ENCODE measurements around the gene S100A3. TPM values are rescaled to one million over a fixed set of nuclear protein-coding genes. Genes with fewer than 3 reads are reported as not detected.

The S100A3 gene
- total RNA-seq, 1 experiment from 2014 or later, result 0.33 TPM

DNA sequence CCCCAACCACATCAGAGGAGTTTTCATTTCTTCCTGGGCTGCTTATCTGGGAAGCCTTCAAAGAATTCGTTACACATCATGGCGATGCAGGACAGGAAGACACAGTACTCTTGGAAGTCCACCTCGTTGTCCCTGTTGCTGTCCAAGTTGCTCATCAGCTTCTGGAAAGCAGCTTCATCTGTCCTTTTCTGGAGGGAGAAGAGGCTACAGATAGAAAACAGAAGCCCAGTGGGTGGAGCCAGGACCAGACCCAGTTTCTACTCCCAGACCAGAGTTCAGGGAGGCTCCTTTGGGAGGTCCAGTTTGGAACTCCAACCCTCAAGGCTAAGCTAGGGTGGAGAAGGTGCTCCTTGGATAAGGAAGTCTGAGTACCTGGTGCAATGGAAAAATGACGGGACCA lies 5.3 kb downstream of the S100A3 start:
- Mint-ChIP-seq H3K9me3 (no peaks in the 10 kb centered on the region), H3K36me3 (no peaks in the 10 kb centered on the region; the same call in 1 of the 2 replicates), H3K27me3 (ENCODE audit: low read depth) (peaks cover 2% of the 10 kb centered on the region; the same call in 1 of the 2 replicates), H3K27ac (no peak overlapping the region), H3K4me1 (peaks cover 50% of the 10 kb centered on the region), H3K4me3 (no peak overlapping the region)
- no peak for DNase-seq (ENCODE audit: low spot score)
- POLR2A ChIA-PET, result no interaction called here
- TF ChIP-seq, protein P1, sequence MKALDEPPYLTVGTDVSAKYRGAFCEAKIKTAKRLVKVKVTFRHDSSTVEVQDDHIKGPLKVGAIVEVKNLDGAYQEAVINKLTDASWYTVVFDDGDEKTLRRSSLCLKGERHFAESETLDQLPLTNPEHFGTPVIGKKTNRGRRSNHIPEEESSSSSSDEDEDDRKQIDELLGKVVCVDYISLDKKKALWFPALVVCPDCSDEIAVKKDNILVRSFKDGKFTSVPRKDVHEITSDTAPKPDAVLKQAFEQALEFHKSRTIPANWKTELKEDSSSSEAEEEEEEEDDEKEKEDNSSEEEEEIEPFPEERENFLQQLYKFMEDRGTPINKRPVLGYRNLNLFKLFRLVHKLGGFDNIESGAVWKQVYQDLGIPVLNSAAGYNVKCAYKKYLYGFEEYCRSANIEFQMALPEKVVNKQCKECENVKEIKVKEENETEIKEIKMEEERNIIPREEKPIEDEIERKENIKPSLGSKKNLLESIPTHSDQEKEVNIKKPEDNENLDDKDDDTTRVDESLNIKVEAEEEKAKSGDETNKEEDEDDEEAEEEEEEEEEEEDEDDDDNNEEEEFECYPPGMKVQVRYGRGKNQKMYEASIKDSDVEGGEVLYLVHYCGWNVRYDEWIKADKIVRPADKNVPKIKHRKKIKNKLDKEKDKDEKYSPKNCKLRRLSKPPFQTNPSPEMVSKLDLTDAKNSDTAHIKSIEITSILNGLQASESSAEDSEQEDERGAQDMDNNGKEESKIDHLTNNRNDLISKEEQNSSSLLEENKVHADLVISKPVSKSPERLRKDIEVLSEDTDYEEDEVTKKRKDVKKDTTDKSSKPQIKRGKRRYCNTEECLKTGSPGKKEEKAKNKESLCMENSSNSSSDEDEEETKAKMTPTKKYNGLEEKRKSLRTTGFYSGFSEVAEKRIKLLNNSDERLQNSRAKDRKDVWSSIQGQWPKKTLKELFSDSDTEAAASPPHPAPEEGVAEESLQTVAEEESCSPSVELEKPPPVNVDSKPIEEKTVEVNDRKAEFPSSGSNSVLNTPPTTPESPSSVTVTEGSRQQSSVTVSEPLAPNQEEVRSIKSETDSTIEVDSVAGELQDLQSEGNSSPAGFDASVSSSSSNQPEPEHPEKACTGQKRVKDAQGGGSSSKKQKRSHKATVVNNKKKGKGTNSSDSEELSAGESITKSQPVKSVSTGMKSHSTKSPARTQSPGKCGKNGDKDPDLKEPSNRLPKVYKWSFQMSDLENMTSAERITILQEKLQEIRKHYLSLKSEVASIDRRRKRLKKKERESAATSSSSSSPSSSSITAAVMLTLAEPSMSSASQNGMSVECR (CRISPR knock-in tag; IDR thresholded peaks at IDR 0.05; ENCODE audit: borderline replicate concordance), result no peak
- TF ChIP-seq, protein P2, sequence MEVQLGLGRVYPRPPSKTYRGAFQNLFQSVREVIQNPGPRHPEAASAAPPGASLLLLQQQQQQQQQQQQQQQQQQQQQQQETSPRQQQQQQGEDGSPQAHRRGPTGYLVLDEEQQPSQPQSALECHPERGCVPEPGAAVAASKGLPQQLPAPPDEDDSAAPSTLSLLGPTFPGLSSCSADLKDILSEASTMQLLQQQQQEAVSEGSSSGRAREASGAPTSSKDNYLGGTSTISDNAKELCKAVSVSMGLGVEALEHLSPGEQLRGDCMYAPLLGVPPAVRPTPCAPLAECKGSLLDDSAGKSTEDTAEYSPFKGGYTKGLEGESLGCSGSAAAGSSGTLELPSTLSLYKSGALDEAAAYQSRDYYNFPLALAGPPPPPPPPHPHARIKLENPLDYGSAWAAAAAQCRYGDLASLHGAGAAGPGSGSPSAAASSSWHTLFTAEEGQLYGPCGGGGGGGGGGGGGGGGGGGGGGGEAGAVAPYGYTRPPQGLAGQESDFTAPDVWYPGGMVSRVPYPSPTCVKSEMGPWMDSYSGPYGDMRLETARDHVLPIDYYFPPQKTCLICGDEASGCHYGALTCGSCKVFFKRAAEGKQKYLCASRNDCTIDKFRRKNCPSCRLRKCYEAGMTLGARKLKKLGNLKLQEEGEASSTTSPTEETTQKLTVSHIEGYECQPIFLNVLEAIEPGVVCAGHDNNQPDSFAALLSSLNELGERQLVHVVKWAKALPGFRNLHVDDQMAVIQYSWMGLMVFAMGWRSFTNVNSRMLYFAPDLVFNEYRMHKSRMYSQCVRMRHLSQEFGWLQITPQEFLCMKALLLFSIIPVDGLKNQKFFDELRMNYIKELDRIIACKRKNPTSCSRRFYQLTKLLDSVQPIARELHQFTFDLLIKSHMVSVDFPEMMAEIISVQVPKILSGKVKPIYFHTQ (CRISPR knock-in tag; IDR thresholded peaks at IDR 0.05), result no peak
- TF ChIP-seq, protein P3, sequence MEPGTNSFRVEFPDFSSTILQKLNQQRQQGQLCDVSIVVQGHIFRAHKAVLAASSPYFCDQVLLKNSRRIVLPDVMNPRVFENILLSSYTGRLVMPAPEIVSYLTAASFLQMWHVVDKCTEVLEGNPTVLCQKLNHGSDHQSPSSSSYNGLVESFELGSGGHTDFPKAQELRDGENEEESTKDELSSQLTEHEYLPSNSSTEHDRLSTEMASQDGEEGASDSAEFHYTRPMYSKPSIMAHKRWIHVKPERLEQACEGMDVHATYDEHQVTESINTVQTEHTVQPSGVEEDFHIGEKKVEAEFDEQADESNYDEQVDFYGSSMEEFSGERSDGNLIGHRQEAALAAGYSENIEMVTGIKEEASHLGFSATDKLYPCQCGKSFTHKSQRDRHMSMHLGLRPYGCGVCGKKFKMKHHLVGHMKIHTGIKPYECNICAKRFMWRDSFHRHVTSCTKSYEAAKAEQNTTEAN (CRISPR knock-in tag; IDR thresholded peaks at IDR 0.05), result no peak
- TF ChIP-seq JAZF1 (CRISPR knock-in tag; IDR thresholded peaks at IDR 0.05) (no peak), MXD4 (CRISPR knock-in tag; IDR thresholded peaks at IDR 0.05; ENCODE audit: borderline replicate concordance) (no peak)
- TF ChIP-seq, protein P4, sequence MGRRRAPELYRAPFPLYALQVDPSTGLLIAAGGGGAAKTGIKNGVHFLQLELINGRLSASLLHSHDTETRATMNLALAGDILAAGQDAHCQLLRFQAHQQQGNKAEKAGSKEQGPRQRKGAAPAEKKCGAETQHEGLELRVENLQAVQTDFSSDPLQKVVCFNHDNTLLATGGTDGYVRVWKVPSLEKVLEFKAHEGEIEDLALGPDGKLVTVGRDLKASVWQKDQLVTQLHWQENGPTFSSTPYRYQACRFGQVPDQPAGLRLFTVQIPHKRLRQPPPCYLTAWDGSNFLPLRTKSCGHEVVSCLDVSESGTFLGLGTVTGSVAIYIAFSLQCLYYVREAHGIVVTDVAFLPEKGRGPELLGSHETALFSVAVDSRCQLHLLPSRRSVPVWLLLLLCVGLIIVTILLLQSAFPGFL (CRISPR knock-in tag; IDR thresholded peaks at IDR 0.05; ENCODE audit: borderline replicate concordance), result no peak
- no peak for ATAC-seq
- CTCF ChIA-PET, result interaction anchor here (1.9 to 5.3 kb wide), 4 partner anchors 8 to 84 kb away, joined by 4 to 50 read pairs (median 18); partner anchors contain the start of genes S100A13 and S100A6

DNA sequence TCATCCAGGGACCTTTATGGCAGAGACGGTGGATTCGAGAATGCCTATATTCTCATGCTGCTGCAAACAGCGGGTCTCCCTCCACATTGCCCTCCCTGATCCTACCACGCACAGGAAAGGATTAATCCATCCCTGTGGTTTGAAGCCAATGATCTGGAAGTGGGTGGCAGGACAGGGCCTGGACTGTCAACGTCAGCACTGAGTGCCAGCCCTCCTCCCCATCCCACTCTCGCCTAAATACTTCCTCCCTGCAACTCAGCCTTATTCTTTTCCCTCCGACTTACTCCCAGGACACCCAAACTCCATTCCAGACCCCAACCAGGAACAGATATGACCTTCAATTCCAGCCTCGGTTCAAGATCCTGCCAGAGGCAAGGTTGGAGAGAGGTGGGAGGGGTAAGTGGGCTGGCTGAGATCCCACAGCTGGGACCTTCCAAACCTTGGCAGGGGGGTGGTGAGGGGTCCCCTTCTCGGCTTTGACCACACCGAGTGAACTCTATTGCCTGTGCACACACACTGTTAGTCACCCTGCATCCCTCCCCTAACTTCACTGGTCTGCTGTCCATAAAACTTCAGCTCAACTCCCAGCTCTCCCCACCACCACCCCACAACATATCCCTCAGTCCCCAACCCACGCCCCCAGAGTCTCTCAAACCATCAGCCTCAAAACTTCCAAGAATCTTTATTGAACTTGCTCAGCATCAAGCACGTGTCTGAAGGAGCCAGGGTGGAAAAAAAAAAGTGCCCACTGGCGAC lies 5.9 kb downstream of the S100A3 start:
- no peaks in the 10 kb centered on the region for H3K9me3 Mint-ChIP-seq
- TF ChIP-seq, protein P5, sequence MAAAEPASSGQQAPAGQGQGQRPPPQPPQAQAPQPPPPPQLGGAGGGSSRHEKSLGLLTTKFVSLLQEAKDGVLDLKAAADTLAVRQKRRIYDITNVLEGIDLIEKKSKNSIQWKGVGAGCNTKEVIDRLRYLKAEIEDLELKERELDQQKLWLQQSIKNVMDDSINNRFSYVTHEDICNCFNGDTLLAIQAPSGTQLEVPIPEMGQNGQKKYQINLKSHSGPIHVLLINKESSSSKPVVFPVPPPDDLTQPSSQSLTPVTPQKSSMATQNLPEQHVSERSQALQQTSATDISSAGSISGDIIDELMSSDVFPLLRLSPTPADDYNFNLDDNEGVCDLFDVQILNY (CRISPR knock-in tag; IDR thresholded peaks at IDR 0.05), result no peak
- TF ChIP-seq MXD4 (CRISPR knock-in tag; IDR thresholded peaks at IDR 0.05; ENCODE audit: borderline replicate concordance), result no peak
- H3K4me3 Mint-ChIP-seq, result no peak overlapping the region
- H3K27me3 Mint-ChIP-seq (ENCODE audit: low read depth), result peaks cover 3% of the 10 kb centered on the region
- no peak for ATAC-seq
- no peak overlapping the region for H3K27ac Mint-ChIP-seq
- POLR2A ChIA-PET, result no interaction called here
- DNase-seq (ENCODE audit: low spot score), result no peak
- H3K36me3 Mint-ChIP-seq, result no peaks in the 10 kb centered on the region; the same call in 1 of the 2 replicates
- CTCF ChIA-PET, result interaction anchor here (1.9 to 5.3 kb wide), 3 partner anchors 8 to 32 kb away, joined by 4 to 50 read pairs (median 16); partner anchors contain the start of gene S100A6
- peaks cover 49% of the 10 kb centered on the region for H3K4me1 Mint-ChIP-seq
